Activated effector memory CD4-positive, alpha-beta T cell treated with anti-CD3 and anti-CD28 coated beads, Interleukin-2, amount 50 U/mL, for 16 hours (primary cell): ENCODE results near the gene AGA.

Source experiments
- DNase-seq: peaks from one replicate; pipeline ENCODE4 v3.0.0-alpha.2; 2020

The AGA gene

DNA sequence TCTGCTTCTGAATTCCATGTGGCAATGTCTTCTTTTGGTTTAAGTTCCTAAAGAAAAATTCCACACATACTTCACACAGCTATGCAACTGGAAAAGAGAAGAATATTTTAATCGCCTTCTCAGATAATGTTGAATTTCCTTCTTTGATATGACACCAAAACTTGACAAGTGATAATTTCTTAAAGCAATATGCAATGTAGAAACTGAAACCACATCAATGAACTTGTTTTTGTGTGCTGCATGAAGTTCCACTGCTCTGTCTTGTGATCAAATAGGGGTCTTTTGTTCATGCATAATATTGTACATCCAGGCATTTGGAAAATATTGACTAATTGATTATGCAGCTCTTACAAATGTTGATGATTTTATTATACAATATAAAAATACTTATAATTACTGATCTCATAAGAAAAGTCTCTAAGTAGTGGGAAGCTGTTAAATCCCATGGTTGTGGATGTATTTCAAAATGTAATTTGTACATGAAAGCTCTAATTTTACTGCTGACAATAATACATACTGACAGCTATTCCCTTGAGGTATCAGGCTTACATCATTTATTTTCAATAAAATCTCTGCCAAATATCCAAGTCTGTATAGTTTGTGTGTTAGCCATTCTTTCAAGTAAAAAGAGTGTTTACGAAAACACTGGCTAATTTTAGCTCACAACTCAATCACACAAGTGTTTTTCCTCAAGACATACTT lies 56.5 kb downstream of the AGA start:
- no peak for DNase-seq

DNA sequence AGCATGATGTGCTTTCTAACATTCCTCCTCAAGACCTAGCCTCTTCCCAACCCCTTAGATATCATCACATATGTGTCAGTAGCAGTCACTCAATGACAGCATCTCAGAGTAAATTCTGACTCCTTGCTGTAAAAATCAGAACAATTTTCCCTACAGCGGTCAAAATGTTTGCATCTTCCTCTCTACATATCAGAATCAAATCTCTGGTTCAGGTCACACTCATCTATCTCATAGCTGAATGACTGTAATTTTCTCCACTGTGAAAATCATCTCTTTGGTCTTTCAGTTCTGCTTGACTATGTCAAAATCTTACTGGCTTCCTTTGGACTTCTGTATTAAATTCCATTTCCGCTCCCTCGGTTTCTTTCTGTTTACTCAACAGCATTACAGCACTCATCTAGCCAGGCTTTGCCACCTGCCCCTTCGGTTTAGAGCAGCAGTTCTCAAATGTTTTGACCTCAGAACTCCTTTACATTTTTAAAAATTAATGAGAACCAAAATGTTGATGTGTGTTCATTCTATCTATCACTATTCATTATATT lies 57.3 kb downstream of the AGA start:
- no peak for DNase-seq

DNA sequence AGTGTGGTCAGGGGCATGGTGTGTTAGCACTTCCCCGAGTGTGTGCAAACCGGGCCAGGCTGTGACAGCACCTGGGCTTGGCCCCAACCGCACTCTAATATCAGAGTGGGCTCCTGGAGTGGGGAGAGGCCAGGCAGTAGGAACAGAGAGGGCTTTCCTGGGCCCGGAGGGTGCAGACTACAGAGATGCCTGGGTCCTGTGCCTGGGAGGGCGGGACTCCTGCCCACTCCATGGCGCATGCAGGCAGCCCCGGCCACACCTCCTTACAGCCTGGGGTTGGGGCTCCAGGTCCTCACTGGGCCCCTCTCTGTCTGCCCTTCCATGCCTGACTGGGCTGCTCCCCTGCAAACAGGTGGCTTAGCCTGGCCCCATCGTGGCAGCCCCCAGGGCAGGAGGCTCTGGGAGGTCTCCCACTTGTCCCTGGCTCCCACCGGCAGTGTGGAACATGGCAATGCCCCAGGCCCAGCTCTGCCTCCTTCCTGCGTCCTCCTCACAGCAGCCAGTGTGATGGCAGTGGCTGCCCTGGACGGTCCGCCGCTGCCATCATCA lies 60.4 kb downstream of the AGA start:
- DNase-seq: no peak
